ENCODE measurements around the gene TYW5. TPM values are rescaled to one million over a fixed set of nuclear protein-coding genes. Genes with fewer than 3 reads are reported as not detected.
A peak's percentile ranks its signal among the peaks of the same experiment; 100 is the strongest.

The TYW5 gene
- total RNA-seq, 4 donors from 2014 or later, result 3.5 to 7.5 (median 4.3) TPM

- DNase-seq (ENCODE audit: extremely low spot score), result no peak
- TF ChIP-seq CTCF (IDR thresholded peaks at IDR 0.05) (no peak), POLR2A (IDR thresholded peaks at IDR 0.05; ENCODE audit: low read depth) (no peak), POLR2AphosphoS5 (IDR thresholded peaks at IDR 0.05) (no peak), EP300 (IDR thresholded peaks at IDR 0.05) (no peak)
- H3K9me3 ChIP-seq, result no peaks in the 10 kb centered on the region
- peaks cover 3 to 9% (median 7%) of the 10 kb centered on the region in 4 donors for H3K4me1 ChIP-seq
- no peak overlapping the region for H3K27ac ChIP-seq (replicated peaks in 1 of 4)
- peak overlapping the region in 3 of 4 donors; percentile 19 to 41 (median 28) for H3K4me3 ChIP-seq
- peaks cover 0 to 4% (median 0%) of the 10 kb centered on the region in 4 donors for H3K36me3 ChIP-seq
- intact Hi-C loops (cut with DNase I), result loop anchor here (10.0 kb wide), 1 partner anchor 725 kb away; no protein-coding TSS in a partner anchor
- no peaks in the 10 kb centered on the region for H3K27me3 ChIP-seq
- 63% methylated on average over 5 of the region's 5 CpGs for WGBS
Measured at GRCh38 chr2:199979398-199979797, 24.1 kb upstream of the TYW5 start.

- TF ChIP-seq EP300 (IDR thresholded peaks at IDR 0.05) (no peak), POLR2A (IDR thresholded peaks at IDR 0.05; ENCODE audit: low read depth) (no peak), CTCF (IDR thresholded peaks at IDR 0.05) (no peak), POLR2AphosphoS5 (IDR thresholded peaks at IDR 0.05) (no peak)
- H3K9me3 ChIP-seq, result no peaks in the 10 kb centered on the region
- intact Hi-C loops (cut with DNase I), result loop anchor here (10.0 kb wide), 1 partner anchor 727 kb away; no protein-coding TSS in a partner anchor
- no peak overlapping the region for H3K27ac ChIP-seq (replicated peaks in 1 of 4)
- no peaks in the 10 kb centered on the region for H3K27me3 ChIP-seq
- H3K36me3 ChIP-seq, result peaks cover 0 to 5% (median 0%) of the 10 kb centered on the region in 4 donors
- DNase-seq (ENCODE audit: extremely low spot score), result no peak
- peaks cover 3 to 9% (median 7%) of the 10 kb centered on the region in 4 donors for H3K4me1 ChIP-seq
- no peak overlapping the region for H3K4me3 ChIP-seq
Measured at GRCh38 chr2:199977984-199978415, 22.7 kb upstream of the TYW5 start.

GRCh38 chr2:199975273-199975895, 20.1 kb upstream of the TYW5 start:
- peaks cover 0 to 18% (median 0%) of the 10 kb centered on the region in 4 donors for H3K36me3 ChIP-seq
- H3K4me3 ChIP-seq, result no peak overlapping the region
- WGBS, result 82% methylated on average over 3 of the region's 3 CpGs
- no peak for DNase-seq (ENCODE audit: extremely low spot score)
- no peaks in the 10 kb centered on the region for H3K27me3 ChIP-seq
- no peak overlapping the region for H3K27ac ChIP-seq (replicated peaks in 1 of 4)
- no peaks in the 10 kb centered on the region for H3K9me3 ChIP-seq
- peaks cover 3 to 9% (median 7%) of the 10 kb centered on the region in 4 donors for H3K4me1 ChIP-seq
- intact Hi-C loops (cut with DNase I), result loop anchor here (10.0 kb wide), 1 partner anchor 729 kb away; no protein-coding TSS in a partner anchor
- no peak for TF ChIP-seq CTCF (IDR thresholded peaks at IDR 0.05)
- TF ChIP-seq EP300 (IDR thresholded peaks at IDR 0.05), result no peak
- TF ChIP-seq POLR2A (IDR thresholded peaks at IDR 0.05; ENCODE audit: low read depth), result no peak

GRCh38 chr2:199973703-199974102, 18.4 kb upstream of the TYW5 start:
- H3K27ac ChIP-seq (replicated peaks in 1 of 4), result no peak overlapping the region
- 23% methylated on average over 2 of the region's 2 CpGs for WGBS
- no peak for TF ChIP-seq POLR2AphosphoS5 (IDR thresholded peaks at IDR 0.05)
- TF ChIP-seq POLR2A (IDR thresholded peaks at IDR 0.05; ENCODE audit: low read depth), result no peak
- no peak for TF ChIP-seq EP300 (IDR thresholded peaks at IDR 0.05)
- peak; percentile 33 to 48 (median 40) for TF ChIP-seq CTCF (IDR thresholded peaks at IDR 0.05)

More at GRCh38 chr2:199973703-199974102, 18.4 kb upstream of the TYW5 start:
- Histone ChIP-seq H3K4me1 (no peaks in the 10 kb centered on the region), H3K27me3 (no peaks in the 10 kb centered on the region), H3K4me3 (no peak overlapping the region), H3K36me3 (peaks cover 0 to 28% (median 7%) of the 10 kb centered on the region in 4 donors), H3K9me3 (no peaks in the 10 kb centered on the region)
- DNase-seq (ENCODE audit: extremely low spot score), result no peak
- intact Hi-C loops (cut with DNase I), result loop anchor here (10.0 kb wide), 1 partner anchor 731 kb away; no protein-coding TSS in a partner anchor
